Mesenchymal stem cell (in vitro differentiated cells and primary cell): ENCODE data around the gene HIKESHI.
A peak's percentile ranks its signal among the peaks of the same experiment; 100 is the strongest.

ENCODE experiments used
- DNase-seq: peaks from one replicate; pipeline ENCODE4 v3.0.0-alpha.2; 2013
- H2AFZ ChIP-seq: one replicate; pipeline ENCODE4 v1.6.1; 2013; ENCODE audit warnings: low read depth, mild to moderate bottlenecking, control low read depth, inconsistent platforms, low read length, moderate library complexity
- H2AK5ac ChIP-seq: 2 replicates; pipeline ENCODE4 v1.6.1; 2013; ENCODE audit warnings: low read length, moderate library complexity, mild to moderate bottlenecking, inconsistent platforms; ENCODE audit not compliant: severe bottlenecking
- H2BK120ac ChIP-seq: one replicate; pipeline ENCODE4 v1.6.1; 2013; ENCODE audit warnings: low read depth, mild to moderate bottlenecking, inconsistent platforms, low read length, moderate library complexity
- H2BK12ac ChIP-seq, 2 experiments: one replicate each; pipeline ENCODE4 v1.6.1; 2013; ENCODE audit warnings: inconsistent platforms in 2 of 2, low read length in 2 of 2, mild to moderate bottlenecking in 2 of 2, moderate library complexity in 2 of 2, control low read depth in 1 of 2
- H2BK15ac ChIP-seq: one replicate; pipeline ENCODE4 v1.6.1; 2013; ENCODE audit warnings: mild to moderate bottlenecking, low read depth, inconsistent platforms; ENCODE audit not compliant: poor library complexity, severe bottlenecking
- H2BK5ac ChIP-seq: 2 replicates; pipeline ENCODE4 v1.6.1; 2013; ENCODE audit warnings: low read depth, mild to moderate bottlenecking, low read length, control low read depth, inconsistent platforms; ENCODE audit not compliant: poor library complexity, severe bottlenecking
- H3K14ac ChIP-seq, 2 experiments: one replicate each; pipeline ENCODE4 v1.6.1; 2013; ENCODE audit warnings: inconsistent platforms in 2 of 2, low read length in 2 of 2, control low read depth in 1 of 2, mild to moderate bottlenecking in 1 of 2, moderate library complexity in 1 of 2
- H3K18ac ChIP-seq, 2 experiments: one replicate each; pipeline ENCODE4 v1.6.1; 2013; ENCODE audit warnings: inconsistent platforms in 2 of 2, low read length in 2 of 2, control low read depth in 1 of 2, low read depth in 1 of 2, mild to moderate bottlenecking in 1 of 2
- H3K23ac ChIP-seq, 2 experiments: one replicate each; pipeline ENCODE4 v1.6.1; 2013; ENCODE audit warnings: inconsistent platforms in 2 of 2, low read length in 2 of 2, mild to moderate bottlenecking in 2 of 2, moderate library complexity in 2 of 2, control low read depth in 1 of 2
- H3K27ac ChIP-seq: 2 replicates; pipeline ENCODE4 v1.5.1; 2013; ENCODE audit warnings: mild to moderate bottlenecking, moderate library complexity, low read length, control low read depth, inconsistent platforms; ENCODE audit not compliant: poor library complexity, severe bottlenecking
- H3K27me3 ChIP-seq, 2 experiments: 2 replicates each; pipeline versions ENCODE4 v1.6.1 to v1.7.0; 2013; ENCODE audit warnings: low read length in 2 of 2, mild to moderate bottlenecking in 2 of 2, moderate library complexity in 2 of 2, control low read depth in 1 of 2, inconsistent platforms in 1 of 2; ENCODE audit not compliant: control insufficient read depth in 1 of 2, insufficient read depth in 1 of 2
- H3K36me3 ChIP-seq, 2 experiments: 2 replicates each; pipeline versions ENCODE4 v1.6.1 to v1.7.0; 2013; ENCODE audit warnings: low read length in 2 of 2, control low read depth in 1 of 2, inconsistent platforms in 1 of 2, low read depth in 1 of 2, mild to moderate bottlenecking in 1 of 2; ENCODE audit not compliant: insufficient read depth in 2 of 2, control insufficient read depth in 1 of 2
- H3K4ac ChIP-seq, 2 experiments: one replicate each; pipeline ENCODE4 v1.6.1; 2013; ENCODE audit warnings: inconsistent platforms in 2 of 2, low read length in 2 of 2, mild to moderate bottlenecking in 2 of 2, moderate library complexity in 2 of 2, control low read depth in 1 of 2, low read depth in 1 of 2
- H3K4me1 ChIP-seq: 2 replicates; pipeline ENCODE4 v1.6.1; 2013; ENCODE audit warnings: low read depth, low read length, control low read depth; ENCODE audit not compliant: control insufficient read depth, insufficient read depth
- H3K4me2 ChIP-seq: 2 replicates; pipeline ENCODE4 v1.6.1; 2013; ENCODE audit warnings: low read length, mild to moderate bottlenecking, inconsistent platforms; ENCODE audit not compliant: poor library complexity, severe bottlenecking
- H3K4me3 ChIP-seq, 2 experiments: 2 replicates each; pipeline versions ENCODE4 v1.5.1 to v1.7.0; 2013; ENCODE audit warnings: low read length in 2 of 2, mild to moderate bottlenecking in 2 of 2, control low read depth in 1 of 2, low read depth in 1 of 2; ENCODE audit not compliant: insufficient read depth in 1 of 2
- H3K79me1 ChIP-seq: replicated peaks from 2 replicates; pipeline ENCODE4 v1.6.1; 2013; ENCODE audit warnings: mild to moderate bottlenecking, control low read depth, low read length, inconsistent platforms; ENCODE audit not compliant: poor library complexity, severe bottlenecking
- H3K9ac ChIP-seq: 2 replicates; pipeline ENCODE4 v1.7.0; 2013; ENCODE audit warnings: mild to moderate bottlenecking, low read length, moderate library complexity
- H3K9me3 ChIP-seq: 2 replicates; pipeline ENCODE4 v1.7.0; 2013; ENCODE audit warnings: mild to moderate bottlenecking, low read length; ENCODE audit not compliant: control insufficient read depth
- H4K8ac ChIP-seq: one replicate; pipeline ENCODE4 v1.6.1; 2013; ENCODE audit warnings: inconsistent platforms, mild to moderate bottlenecking, low read length, moderate library complexity
- H4K91ac ChIP-seq: one replicate; pipeline ENCODE4 v1.6.1; 2013; ENCODE audit warnings: mild to moderate bottlenecking, low read length, inconsistent platforms
- WGBS: methylation state at CpG from one replicate; pipeline ENCODE4 v1.1.7; 2013; ENCODE audit warnings: mixed read lengths; 5-methylcytosine and 5-hydroxymethylcytosine counted together

Gene HIKESHI

GRCh38 chr11:86365546-86365945 is 63.5 kb downstream of the HIKESHI start:
- Histone ChIP-seq H3K4me1 (no peaks in the 10 kb centered on the region), H3K23ac (no peak overlapping the region)

GRCh38 chr11:86369668-86370067 is 67.6 kb downstream of the HIKESHI start:
- DNase-seq: no peak
- Histone ChIP-seq H4K91ac (no peak overlapping the region), H2BK12ac (no peak overlapping the region), H3K4me3 (no peak overlapping the region), H3K18ac (no peak overlapping the region), H3K14ac (no peak overlapping the region), H3K27ac (no peak overlapping the region), H2BK15ac (no peak overlapping the region), H3K23ac (no peak overlapping the region), H3K36me3 (no peaks in the 10 kb centered on the region), H3K9me3 (peaks cover 5% of the 10 kb centered on the region), H3K4me2 (no peak overlapping the region), H3K4ac (no peak overlapping the region), H4K8ac (no peak overlapping the region), H2BK5ac (no peak overlapping the region), H3K27me3 (no peaks in the 10 kb centered on the region), H3K79me1 (no peaks in the 10 kb centered on the region), H3K4me1 (peaks cover 2% of the 10 kb centered on the region), H3K9ac (no peak overlapping the region), H2AFZ (no peak overlapping the region), H2AK5ac (no peak overlapping the region), H2BK120ac (no peak overlapping the region)
- 95% methylated on average over 7 of the region's 7 CpGs for WGBS

More at GRCh38 chr11:86365546-86365945, 63.5 kb downstream of the HIKESHI start:
- no peak overlapping the region for H3K27ac ChIP-seq
- H3K18ac ChIP-seq: no peak overlapping the region
- no peaks in the 10 kb centered on the region for H3K79me1 ChIP-seq
- H3K4ac ChIP-seq: no peak overlapping the region
- H2BK5ac ChIP-seq: no peak overlapping the region
- no peak overlapping the region for H2AK5ac ChIP-seq
- H2BK120ac ChIP-seq: no peak overlapping the region
- H4K8ac ChIP-seq: no peak overlapping the region
- H4K91ac ChIP-seq: no peak overlapping the region
- no peak overlapping the region for H3K4me3 ChIP-seq
- no peaks in the 10 kb centered on the region for H3K9me3 ChIP-seq
- H2BK15ac ChIP-seq: no peak overlapping the region
- peak overlapping the region; percentile 72 for H3K9ac ChIP-seq
- no peak overlapping the region for H3K14ac ChIP-seq
- no peaks in the 10 kb centered on the region for H3K36me3 ChIP-seq
- no peak overlapping the region for H2BK12ac ChIP-seq
- no peak overlapping the region for H2AFZ ChIP-seq
- 89% methylated on average over 2 of the region's 2 CpGs for WGBS
- H3K27me3 ChIP-seq: no peaks in the 10 kb centered on the region
- no peak for DNase-seq
- no peak overlapping the region for H3K4me2 ChIP-seq

GRCh38 chr11:86370171-86370570 is 68.1 kb downstream of the HIKESHI start:
- Histone ChIP-seq H2BK5ac (no peak overlapping the region), H2AFZ (no peak overlapping the region), H3K4me1 (peaks cover 5% of the 10 kb centered on the region), H2BK15ac (no peak overlapping the region), H3K27me3 (no peaks in the 10 kb centered on the region), H3K36me3 (no peaks in the 10 kb centered on the region), H2AK5ac (no peak overlapping the region), H3K27ac (no peak overlapping the region), H3K23ac (no peak overlapping the region), H3K18ac (no peak overlapping the region), H3K9ac (no peak overlapping the region), H3K79me1 (no peaks in the 10 kb centered on the region), H3K4ac (no peak overlapping the region), H3K4me2 (no peak overlapping the region), H4K8ac (no peak overlapping the region), H3K4me3 (no peak overlapping the region), H2BK12ac (no peak overlapping the region), H3K14ac (no peak overlapping the region), H2BK120ac (no peak overlapping the region), H4K91ac (no peak overlapping the region), H3K9me3 (peaks cover 5% of the 10 kb centered on the region)
- WGBS: 96% methylated on average over 4 of the region's 4 CpGs
- no peak for DNase-seq

GRCh38 chr11:86370922-86371594 is 69.0 kb downstream of the HIKESHI start:
- peaks cover 5% of the 10 kb centered on the region for H3K9me3 ChIP-seq
- no peak overlapping the region for H3K23ac ChIP-seq
- H2AK5ac ChIP-seq: no peak overlapping the region
- H3K4me1 ChIP-seq: peaks cover 6% of the 10 kb centered on the region
- H4K91ac ChIP-seq: no peak overlapping the region
- H2AFZ ChIP-seq: no peak overlapping the region
- no peak overlapping the region for H3K14ac ChIP-seq
- no peak overlapping the region for H3K4ac ChIP-seq
- no peak overlapping the region for H3K9ac ChIP-seq
- 71% methylated on average over 6 of the region's 6 CpGs for WGBS
- H2BK5ac ChIP-seq: no peak overlapping the region
- no peaks in the 10 kb centered on the region for H3K36me3 ChIP-seq
- no peak overlapping the region for H2BK15ac ChIP-seq
- no peak overlapping the region for H3K27ac ChIP-seq
- no peak overlapping the region for H2BK120ac ChIP-seq
- H3K4me2 ChIP-seq: no peak overlapping the region
- H3K79me1 ChIP-seq: no peaks in the 10 kb centered on the region
- H3K4me3 ChIP-seq: no peak overlapping the region
- no peak overlapping the region for H2BK12ac ChIP-seq
- no peak overlapping the region for H3K18ac ChIP-seq
- no peaks in the 10 kb centered on the region for H3K27me3 ChIP-seq
- no peak for DNase-seq
- no peak overlapping the region for H4K8ac ChIP-seq
